ELF-1 (cell line): Measurements from ENCODE around the gene MTF1.
"Not testable (repeated sequence)": the region's sequence is repeated elsewhere in the genome, so short reads cannot be mapped to it uniquely, and the experiment has no call there.

Experiments
- DNase-seq: peaks from one replicate; pipeline ENCODE4 v3.0.0-alpha.2; 2016; ENCODE audit warnings: low read depth, low spot score

The MTF1 gene

DNA sequence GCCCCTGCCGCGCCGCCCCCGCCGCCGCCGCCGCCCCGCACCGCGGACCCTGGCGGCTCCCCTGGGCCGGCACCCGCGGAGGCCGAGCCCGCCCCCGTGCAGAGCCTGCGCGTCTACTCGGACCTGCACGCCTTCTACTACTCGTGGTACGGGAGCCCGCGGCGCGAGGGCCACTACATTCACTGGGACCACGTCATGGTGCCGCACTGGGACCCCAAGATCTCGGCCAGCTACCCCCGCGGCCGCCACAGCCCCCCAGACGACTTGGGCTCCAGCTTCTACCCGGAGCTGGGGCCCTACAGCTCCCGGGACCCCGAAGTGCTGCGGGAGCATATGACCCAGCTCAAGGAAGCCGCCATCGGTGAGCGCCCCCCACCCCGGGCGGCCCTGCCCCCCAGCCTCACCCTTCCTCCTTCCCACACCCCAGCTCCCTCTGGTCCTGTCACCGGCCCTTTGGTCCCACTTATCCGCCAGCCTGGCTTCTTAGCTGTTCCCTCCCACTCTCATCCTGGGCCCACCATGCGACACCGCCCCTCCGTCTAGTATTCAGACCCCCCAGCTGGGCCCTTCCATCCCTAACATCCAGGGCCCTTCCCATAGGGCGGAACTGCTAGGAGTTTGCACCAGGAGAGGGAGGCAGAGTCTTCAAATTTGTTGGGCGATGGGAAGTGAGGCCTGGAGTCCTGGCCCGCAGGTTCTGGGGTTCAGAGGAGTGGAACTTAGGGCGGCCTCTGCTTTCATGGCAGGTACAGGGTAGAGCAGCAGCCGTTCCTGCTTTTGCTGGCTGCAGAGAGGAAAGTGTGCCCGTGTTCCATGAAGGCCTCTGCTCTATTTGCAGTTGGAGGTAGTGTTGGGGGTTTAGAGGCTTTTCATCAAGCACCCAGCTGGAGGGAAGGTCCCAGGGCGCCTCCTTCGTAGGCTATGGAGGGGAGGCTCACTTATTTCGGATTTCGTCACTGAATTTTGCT, 64.7 kb downstream of the MTF1 start:
- DNase-seq: no peak

DNA sequence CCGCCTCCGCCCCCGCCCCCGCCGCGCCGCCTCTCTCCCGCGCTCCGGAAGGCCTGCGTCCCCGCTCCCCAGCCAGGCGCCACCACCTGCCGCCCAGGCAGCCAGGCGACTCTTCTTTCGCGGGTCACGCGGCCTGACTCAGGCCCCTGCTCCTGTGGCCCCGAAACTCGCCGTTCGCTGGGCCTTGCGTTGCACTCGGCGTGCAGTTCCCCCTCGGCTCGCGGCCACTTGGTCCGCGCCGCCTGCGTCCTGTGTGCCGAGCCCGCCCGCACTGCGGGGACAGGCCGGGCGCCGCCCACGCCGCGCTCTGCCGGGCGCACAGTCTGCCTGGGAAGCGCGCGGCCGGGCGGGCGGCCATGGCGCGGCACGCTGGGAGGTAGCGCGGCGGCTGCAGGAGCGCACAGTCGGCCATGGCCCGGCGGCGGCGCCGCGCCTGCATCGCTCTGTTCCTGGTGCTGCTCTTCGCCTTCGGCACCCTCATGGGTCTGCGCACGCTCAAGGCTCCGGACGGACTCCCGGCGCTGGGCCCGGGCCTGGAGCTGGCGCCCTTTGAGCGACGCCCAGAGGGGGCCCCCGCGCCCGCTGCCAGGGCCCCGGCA, 65.5 kb downstream of the MTF1 start, which contains the start of gene MANEAL:
MANEAL (plus strand) TSS at position 75 of the 599 bp plus-strand sequence; CDS start at position 411, 336 bp downstream.
- peak; percentile 40 for DNase-seq

DNA sequence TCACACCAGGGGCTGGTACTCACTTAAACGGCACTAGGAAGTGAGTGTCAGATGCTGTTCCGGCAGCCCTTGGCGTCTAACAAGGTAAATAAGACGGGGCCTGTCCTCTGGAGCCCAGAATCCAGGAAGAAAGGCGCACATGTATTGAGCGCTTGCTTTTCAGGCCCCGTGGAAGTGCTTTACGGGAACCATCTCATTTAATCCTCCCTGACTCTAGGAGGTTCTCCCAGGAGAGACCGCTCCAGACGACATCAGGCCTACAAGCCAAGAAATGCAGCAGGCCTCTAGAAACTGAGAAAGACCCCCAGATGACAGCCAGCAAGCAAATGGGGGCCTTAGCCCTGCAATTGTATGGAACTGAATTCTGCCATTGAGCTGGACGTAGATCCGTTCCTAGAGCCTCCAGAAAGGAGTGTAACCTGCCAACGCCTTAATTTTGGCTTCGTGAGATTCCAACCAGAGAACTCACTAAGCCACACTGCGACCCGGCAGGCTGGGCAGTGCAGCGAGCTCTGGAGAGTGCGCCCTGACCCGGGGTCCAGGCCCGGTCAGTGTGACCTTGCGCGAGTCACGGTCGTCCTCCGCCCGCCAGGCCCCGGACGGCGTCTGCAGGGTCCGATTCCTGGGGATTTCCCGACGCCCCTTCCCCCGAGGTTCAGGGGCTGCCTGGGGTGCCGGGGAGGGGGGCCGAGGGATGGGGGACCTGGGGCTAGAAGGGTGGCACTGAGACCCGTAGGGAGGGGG, 66.3 kb downstream of the MTF1 start:
- DNase-seq: no peak

DNA sequence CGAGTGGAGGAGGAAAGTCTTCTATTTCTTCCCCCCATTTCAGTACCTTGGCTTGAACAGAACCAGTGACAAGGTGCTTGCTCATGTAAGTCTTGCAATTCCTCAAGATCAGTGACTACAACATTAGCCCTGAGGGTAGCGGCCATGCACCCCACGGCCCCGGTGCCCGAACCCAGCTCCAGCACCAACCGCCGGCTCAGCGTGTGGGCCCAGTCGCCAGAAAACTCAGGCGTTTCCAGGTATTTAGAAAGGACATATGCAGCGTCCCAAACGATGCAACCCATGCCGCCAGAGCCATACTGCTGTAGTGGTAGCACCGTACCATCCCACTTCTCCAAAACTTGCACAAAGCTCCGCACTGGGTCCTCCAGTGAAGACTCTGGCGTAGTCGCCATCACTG, 76.9 kb downstream of the MTF1 start:
- DNase-seq: no peak

DNA sequence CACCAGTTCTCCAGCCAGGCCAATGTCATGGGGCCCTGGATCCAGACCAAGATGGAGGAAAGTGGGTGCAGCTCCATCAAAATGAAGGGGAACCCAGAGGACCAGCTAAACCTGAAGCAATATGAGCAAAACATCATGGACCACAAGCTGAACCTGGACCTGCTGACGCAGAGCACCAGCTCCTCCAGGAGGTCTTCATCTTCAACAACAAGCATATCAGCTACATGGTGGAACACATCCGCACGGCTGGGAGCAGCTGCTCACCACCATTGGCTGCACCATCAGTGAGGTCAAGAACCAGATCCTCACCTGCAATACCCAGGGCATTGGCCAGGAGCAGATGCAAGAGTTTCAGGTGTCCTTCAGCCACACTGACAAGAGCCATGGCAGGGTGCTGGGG, 80.7 kb downstream of the MTF1 start:
- no peak for DNase-seq

DNA sequence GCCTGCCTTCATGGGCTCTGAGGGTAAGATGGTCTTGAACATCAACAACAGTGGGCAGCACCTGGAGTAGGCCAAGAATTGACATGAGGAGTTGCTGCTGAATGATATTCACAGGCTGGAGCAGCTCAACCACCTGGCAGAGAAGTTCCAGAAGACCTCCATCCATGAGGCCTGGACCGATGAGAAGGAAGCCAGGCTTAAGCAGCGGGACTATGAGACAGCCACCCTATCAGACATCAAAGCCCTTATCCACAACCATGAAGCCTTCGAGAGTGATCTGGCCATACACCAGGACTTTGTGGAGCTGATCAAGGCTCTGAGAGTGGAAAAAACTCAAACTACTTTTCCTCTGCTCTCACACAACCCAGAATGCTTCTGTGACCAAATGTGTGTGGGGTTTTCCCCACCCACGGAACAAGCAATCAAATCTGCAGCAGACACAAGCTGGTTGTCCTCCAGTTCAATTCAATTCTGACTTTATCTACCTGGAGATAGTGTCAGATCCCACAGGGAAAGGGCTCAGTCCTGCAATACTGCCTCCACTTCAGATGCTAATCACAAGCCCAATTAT, 82.4 kb downstream of the MTF1 start:
- no peak for DNase-seq

DNA sequence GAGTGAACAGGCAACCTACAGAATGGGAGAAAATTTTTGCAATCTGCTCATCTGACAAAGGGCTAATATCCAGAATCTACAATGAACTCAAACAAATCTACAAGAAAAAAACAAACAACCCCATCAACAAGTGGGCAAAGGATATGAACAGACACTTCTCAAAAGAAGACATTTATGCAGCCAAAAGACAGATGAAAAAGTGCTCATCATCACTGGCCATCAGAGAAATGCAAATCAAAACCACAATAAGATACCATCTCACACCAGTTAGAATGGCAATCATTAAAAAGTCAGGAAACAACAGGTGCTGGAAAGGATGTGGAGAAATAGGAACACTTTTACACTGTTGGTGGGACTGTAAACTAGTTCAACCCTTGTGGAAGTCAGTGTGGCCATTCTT, 88.0 kb downstream of the MTF1 start:
- not testable (repeated sequence) for DNase-seq

DNA sequence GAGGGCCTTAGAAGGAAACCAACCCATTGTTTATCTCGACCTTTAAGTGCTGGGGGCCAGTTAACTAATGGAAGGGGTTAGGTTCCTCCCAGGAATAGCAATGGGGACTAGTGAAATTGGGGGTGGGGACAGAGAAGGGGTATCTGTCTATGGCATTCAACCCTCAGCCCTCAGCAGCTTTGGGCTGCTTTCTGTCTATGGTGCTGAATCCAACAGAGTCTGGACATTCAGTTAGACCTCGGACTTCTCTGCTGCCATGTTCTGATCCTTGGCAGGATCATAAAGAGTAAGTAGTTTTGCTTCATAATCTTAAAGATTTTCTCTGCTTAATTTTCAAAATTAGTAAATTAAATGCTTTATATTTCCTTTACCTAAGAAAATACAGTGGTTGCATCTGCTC, 91.9 kb downstream of the MTF1 start:
- DNase-seq: no peak

DNA sequence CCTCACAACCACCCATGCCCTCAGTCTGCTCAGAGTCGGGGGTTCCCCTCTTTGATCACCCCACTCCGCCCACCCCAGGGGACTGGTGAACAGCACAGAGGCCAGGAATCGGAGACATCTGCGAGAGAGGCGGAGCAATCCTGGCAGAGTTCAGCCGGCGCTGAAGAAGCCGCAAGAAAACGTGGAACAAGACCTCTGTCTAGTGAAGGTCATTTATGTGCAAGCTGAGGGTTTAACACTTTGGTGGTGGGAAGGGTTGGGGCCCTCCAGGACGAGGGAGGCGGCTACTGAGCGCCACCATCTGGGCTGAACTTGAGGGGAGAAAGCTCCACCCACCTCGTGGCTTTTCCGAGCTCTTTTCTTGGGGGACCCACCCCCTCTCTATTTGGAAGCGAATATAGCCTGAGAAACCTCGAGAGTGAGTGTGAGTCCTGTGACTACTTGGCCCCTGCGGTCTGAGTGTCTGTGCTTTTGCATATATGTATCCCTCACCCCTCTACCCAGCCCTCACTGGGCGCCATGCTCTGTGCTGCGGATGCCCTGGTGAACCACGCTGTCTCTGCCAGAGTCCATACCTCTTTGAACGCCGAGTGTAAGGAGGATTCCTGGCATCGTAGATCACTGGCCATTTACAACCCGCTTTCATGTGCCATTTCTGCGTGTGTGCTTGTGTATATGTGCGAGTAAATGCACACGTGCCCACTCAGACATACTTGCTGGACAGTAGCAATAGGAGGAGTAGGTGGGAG, 93.3 kb downstream of the MTF1 start:
- no peak for DNase-seq

DNA sequence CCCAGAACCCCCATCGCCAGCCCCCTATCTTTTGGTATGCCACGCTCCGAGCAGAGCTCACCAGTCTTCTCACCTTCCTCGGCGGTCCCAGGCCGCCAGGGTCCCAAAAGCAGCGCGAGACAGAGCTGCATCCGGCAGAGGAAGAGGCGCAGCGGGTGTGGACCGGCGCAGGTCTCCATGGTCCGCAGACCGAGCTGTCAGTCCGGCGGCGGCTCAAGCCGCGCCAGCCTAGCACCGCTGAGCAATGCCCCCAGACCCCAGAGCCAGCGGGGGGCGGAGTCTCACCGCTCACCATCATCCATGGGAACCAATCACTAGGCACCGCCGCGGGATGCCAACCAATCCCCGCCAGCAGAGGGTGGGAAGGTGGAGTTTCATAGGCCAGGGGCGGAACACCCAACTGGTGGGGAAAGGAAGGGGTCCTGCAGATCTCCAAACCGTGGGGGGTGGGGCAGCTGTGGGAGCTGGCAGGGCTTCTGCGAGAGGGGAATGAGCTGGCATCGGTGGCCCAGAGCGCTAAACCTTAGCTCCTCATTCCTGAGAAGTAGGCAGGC, 94.4 kb downstream of the MTF1 start, which contains the start of gene EPHA10:
EPHA10 (minus strand) TSS at position 233 of the 554 bp plus-strand sequence; CDS start at position 179, 54 bp downstream.
- peak; percentile 41 for DNase-seq

DNA sequence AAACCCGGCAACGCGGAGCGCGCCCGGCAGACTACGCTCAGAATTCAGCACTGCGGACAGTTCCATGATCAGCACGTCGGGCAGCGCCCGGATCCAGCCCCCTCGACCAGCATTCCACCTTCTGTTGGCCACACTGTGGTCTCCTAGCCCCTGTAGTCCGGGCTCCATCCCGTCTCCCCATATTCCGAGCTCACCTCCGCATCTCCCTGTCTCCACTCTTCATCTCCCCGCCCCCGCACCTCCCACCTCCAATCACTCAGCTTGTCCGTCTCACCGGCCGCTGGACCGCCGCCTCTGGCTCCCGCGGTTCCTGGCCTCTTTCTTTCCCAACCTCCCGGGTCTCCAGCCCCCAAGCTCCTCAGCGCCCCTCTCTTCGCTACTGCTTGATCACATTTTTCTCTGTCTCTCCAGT, 95.0 kb downstream of the MTF1 start:
- peak; percentile 78 for DNase-seq

DNA sequence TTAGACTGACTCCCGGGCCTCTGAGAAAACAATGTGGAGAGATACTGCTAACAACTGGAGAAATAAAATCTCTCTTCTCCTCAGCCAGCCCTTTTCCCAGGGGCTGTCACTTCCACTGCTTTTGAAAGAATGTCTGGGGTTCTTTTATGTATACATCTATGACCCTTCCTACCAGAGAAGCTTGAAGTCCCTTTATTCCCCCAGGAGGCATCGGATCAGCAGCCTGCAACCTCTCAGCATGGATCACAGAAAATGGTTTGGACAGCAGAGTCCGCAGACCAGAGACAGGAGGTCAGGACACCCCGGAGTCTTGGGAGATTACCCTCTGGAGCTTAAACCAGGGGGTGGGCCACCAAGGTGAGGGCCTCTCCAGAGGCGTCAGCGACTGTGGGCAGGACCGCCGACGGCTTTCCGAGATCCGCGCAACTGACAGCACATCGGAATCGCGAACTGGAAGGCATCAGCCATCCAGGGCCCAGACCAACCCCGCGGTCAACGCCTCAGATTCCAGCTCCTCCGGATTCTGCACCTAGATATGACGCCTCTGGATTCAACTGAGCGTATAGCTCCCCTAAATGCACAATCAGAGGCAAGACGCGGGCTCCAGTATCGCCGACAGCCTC, 95.5 kb downstream of the MTF1 start:
- no peak for DNase-seq

DNA sequence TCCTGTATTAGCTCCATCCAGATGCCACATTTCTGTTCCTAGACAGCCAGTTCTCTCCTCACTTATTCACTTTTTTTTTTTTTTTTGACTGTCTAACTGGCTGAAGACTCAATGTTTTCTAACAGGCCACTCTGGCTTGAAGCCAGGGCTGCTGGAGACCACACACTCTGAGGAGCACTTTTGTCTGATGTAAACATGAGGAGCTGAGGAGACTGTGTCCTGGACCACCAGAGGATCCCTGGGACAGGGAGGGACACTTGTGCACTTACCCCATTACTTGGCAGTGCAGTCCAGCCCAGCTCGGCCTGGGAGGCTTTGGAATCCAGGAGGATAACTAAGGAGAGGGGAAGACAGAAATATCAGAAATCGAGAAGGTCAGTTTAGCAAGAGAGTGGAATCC, 96.9 kb downstream of the MTF1 start:
- no peak for DNase-seq

DNA sequence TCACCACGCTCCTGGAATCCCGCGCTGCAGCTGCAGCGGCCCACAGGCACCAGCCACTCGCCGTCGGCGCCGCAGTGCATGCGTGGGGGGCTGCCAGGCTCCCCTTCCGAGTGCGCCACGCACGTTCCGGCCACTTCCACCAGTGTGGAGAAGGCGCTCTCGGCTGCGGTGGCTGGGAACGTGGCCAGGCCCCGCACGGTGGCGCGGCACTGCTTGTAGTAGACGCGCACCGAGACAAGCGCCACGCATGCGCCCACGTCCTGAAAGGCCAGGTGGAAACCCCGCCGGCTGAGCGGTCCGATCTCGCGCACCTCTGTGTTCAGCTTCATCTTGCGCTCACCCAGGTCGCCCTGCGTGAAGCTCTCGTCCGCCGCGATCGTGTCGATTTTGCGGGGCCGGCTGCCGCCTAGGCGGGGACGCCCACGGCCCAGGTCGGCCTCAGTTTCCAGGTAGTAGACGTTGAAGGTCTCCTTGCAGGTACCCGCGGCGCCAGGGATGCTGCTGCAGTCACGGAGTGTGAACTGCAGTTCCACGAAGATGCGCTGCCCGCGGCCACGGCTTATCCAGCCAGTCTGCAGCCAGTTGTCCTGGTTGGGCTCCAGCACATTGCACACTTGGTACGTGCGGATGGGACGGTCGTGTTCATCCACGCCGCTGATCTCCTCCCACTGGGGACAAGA, 97.8 kb downstream of the MTF1 start:
- DNase-seq: no peak
